HG03039 (cell line): ENCODE data around the gene EFNB1.

Source experiments
- ATAC-seq: cut with Tn5 transposase; IDR thresholded peaks from one replicate; pipeline ENCODE4 v1.9.1; 2021; ENCODE audit warnings: mild to moderate bottlenecking, moderate library complexity; ENCODE audit not compliant: unreplicated experiment

Gene EFNB1

DNA sequence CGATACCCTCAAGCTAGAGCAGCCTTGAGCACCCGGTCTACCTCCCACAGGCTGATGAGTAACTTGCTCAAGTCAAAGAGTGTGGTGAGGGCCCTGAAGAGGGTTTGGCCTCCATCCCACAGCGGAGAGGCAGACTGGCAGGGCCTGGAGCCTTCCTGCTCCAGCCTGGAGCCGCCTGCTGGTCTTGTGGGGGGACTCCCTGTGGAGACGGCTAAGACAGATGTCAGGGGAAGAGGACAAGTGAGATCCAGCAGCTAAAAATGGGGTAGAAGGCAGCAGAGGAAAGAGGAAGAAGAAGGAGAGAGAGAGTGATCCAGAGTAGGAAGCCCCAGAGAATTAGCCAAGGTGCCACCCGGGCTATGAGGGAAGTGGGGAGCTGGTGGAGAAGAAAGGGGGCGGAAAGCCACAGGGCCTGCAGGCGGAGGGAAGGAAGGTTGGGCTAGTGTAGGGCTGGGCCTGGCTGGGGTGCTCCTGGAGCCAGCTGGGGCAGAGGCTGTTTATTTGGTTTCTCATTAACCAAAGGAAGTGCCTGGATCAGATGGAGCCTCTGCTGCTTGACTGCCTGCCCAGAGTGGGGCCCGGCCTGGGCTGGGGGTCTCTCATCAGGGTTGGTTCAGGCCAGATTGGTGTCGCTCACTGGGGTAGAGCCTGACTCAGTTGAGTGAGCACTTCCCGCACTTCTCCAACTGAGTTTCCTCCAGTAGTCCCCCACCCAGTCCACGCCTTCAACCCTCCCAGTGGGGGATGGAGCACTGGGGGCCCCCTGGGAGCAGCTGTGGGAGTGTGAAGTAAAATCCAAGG lies 14.2 kb downstream of the EFNB1 start:
- ATAC-seq: no peak

DNA sequence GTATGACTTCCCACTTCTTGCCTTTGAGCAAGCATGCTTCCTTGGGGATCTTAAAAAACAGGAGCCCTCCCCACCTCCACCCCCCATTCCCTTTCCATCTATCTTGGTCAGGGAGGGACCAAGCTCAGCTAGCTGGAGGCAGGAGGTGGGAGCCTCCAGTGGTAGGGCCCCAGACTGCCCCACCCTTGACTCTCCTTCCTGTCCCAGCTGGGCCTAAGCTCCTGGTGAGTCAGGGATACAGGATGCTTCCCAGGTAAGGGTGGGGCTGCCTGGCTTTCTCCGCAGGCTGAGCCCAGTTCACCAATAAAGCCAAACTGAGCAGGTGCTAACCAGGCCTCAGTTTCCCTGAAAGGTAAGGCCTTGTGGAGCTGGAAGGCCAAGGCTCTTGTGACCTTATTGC lies 15.2 kb downstream of the EFNB1 start:
- ATAC-seq: no peak

DNA sequence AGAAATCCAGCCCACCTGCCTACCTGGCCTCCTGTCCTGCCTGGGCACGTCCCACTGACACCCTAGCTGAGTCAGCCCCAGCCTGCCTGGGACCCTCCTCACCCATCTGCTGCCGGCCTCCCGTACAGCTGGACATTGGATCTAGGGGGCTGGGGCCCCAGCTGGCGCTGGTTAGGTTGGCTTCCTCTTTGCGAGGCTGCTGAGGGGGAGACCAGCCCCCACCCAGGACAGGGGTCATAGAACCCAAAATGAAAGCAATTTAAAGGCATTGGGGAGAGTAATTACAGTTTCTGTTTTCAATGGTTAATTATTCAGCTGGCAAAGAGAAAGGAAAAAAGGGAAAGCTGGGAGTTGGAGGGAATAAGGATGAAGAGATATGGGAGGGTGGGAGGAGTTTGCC lies 15.8 kb downstream of the EFNB1 start:
- no peak for ATAC-seq

DNA sequence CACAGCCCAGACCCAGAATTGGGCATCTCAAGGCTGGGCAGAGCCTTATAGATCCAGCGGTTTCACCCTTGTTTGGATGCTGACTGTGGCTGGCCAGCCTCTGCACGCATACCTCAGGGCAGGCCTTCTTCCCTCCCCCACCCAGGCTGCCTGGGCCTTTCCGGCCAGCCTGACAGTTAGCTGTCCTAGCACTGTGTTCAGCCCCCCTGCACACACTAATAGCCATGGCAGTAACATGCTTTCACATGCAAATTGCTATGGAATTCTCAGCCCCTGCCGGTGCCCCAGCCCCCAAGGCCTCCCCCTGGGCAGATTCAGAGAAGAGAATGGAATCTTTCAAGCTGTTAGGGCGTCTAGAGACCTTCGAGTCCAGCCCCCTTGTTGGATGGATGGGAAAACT lies 17.7 kb downstream of the EFNB1 start:
- ATAC-seq: no peak

DNA sequence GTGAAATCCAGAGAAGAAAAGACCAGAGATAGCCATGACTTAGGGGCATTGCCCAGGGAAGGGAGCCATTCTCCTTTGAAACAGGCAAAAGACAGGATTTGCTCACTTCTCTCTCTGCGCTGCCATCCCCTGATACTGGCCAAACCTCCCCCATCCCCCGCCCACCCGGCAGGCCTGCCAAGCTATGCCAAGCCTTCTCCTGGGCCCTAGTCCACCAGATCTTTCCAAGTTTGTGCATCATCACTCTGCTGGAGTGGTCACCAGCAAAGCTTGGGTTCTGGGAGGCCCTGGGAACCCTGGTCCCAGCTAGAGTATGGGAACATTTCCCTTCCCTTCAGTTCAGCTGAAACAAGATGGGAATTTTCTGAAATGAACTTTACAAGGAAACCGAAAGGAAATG lies 18.4 kb downstream of the EFNB1 start:
- ATAC-seq: no peak

DNA sequence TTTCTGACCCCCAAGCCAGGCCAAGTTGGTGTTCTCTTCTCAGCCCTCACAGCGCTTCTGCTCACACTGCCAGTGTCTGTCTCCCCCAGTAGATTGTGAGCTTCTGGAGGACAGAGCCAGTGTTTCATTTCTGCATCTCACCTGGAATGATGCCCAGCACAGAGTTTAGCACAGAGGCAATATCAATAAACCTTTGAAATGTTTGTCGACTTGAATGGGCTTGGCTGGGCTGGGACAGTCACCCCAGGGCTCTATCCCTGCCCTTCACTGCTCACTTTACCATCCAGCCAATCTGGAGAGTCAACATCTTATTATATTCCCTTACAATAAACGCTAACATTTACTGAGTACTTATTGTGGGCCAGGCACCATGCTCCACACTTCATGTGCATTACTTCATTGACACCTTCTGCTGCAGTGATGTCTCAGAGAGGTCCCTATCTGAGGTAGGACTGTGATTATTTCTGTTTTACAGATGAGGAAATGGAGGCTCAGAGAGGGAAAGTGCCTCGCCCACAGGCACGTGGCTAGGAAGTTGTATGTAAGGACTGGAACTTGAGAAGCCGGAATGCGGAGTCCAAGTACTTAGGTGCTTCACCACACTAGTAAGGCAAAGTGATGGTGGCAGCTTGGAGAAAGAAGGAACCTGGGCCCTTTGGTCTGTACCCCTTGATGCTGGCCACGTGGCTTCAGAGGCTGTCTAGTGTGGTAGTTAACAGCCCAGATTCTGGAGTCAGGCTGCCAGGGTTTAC lies 19.5 kb downstream of the EFNB1 start:
- no peak for ATAC-seq

DNA sequence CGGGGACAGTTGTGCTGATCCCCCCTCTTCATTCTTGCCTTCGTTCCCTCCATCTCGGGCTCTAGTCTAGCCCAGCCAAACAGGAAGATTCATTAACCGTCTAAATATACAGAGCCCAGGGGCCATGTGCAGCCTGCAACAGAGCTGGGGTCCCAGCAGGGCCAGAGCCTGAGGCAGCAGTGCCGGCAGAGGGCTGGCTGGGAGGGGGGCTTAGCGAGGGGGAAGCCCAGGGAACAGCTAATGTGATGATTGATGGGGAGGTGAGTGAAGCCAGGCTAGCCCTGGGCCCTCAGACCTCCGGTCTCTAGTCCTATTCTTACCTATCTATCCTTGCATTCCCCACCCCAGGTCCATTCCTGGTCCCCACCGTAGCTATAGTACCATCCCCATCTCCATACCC lies 22.3 kb downstream of the EFNB1 start:
- ATAC-seq: no peak

DNA sequence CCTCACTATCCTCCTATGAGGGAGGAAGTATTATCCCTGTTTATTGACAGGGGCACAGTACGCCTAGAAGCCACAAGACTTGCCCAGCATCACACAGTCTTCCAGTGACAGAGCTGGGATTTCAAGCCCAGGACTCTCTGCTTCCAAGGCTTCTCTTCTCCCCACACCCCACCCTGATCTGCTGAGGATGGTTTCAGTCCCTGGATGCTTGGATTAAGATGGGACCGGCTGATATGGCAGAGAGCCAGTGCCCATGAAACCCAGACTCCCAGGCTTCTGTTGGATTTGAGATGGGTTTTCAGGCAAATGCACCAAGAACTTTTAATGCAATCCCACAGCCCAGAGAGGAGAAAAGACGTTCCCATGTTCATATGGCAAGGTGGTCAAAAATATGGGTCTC lies 23.2 kb downstream of the EFNB1 start:
- no peak for ATAC-seq

DNA sequence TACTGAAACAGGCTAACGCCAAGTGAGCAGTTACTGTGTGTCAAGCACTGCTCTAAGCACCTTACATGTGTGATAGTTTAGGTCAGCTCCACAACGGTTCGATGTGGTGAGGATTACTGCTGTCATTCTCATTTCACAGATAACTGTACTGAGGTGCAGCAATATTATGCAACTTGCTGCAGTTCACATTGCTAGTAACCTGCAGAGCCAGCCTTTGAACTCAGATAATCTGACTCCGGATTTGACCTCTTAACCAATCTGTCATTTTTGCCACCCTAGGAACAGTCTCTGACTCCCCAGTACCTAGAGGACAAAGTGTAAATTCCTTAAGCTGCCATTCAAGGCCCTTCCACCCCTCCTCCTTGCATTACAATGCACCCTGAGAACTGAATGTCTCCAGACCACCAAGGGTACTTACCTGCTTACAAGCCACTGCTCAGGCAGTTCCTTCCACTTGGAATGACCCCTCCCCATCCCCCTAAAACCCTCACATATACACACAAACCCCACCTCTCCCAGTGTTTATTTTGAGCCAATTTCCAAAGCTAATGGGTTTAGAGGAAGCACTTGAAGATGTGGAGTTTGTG lies 24.9 kb downstream of the EFNB1 start:
- ATAC-seq: no peak

DNA sequence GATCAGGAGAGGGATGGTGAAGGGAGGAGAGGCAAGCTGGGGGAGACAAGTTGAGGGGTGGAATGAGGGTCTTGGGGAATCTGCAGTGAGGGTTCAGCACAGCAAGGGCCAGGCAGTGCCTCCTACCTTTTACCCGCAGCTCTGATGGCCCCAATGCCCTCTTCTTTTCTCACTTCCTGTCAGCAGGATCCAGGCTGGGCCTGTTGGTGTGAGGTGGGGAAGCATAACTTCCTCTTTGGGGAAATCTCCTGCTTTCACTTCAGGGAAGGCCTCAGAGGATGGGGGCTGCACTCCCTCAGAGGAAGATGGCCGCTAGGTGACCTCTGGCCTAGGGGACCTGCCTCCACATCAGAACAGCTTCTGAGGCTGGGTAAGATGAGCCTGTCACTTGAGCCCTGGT lies 36.5 kb downstream of the EFNB1 start:
- no peak for ATAC-seq

DNA sequence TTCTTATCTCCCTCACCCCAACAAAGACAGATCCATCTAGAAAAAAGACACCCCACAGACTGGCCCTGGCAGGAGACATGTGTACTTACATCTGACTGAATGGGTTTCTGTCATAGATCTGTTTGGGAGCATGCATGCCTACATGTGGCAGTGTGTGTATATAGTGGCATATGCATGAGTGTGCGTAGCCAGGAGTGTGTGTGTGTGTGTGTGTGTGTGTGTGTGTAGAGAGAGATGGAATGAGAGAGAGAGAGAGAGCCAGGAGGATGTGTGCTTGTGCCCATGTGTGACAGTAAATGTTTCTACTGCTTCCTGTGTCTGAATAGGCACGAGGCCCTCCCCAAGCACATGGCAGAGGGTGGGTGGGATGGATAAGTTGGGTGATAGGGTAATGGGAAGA lies 37.1 kb downstream of the EFNB1 start:
- no peak for ATAC-seq

DNA sequence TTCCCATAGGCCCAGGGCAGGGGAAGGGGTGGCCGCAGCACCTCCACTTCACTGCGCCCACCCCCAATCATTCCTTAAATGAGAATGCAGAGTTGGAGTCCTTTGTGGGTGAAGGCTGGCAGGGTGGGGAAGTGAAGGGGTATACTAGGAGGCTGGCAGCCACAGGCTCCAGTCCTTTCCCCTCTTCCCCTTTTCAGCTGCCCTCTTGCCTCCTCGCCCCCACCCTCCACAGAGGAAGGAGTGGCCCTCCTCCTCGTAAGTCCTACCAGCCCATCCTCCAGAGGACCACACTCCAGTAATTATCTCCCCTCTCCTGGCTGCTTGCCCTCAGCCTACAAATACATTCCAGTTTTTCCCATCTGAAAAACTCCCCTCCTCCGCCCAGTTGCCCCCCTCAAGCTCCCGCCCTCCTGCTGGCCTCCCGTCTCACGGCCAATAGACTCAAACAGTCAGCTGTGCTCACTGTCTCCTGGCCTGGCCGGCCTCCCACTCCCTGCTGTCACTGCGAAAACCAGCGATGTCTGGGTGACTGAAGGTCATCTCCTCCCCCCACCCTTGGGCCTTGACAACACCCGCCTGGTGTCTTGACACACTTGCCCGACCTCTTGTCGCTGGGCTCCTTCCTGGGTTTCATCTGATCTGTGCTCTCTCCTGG lies 38.8 kb downstream of the EFNB1 start:
- ATAC-seq: no peak

DNA sequence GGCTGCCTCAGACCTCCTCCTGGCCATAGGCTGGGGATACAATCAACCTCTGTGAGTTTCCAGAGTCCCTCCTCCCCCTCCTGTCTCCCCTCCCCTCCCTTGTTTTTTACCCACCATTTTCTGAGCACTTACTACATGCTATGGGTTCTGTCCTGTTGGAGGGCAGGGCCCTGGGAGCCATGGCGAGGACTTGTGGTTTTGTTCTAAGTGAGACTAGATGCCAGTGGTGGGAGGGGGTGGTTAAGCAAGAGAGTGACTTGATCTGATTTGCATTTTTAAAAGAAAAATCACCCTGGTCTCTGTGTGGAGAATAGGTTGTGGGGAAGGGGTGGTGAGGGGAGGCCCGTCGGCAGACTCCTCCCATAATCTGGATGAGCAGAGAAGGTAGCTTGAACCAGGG lies 39.5 kb downstream of the EFNB1 start:
- no peak for ATAC-seq

DNA sequence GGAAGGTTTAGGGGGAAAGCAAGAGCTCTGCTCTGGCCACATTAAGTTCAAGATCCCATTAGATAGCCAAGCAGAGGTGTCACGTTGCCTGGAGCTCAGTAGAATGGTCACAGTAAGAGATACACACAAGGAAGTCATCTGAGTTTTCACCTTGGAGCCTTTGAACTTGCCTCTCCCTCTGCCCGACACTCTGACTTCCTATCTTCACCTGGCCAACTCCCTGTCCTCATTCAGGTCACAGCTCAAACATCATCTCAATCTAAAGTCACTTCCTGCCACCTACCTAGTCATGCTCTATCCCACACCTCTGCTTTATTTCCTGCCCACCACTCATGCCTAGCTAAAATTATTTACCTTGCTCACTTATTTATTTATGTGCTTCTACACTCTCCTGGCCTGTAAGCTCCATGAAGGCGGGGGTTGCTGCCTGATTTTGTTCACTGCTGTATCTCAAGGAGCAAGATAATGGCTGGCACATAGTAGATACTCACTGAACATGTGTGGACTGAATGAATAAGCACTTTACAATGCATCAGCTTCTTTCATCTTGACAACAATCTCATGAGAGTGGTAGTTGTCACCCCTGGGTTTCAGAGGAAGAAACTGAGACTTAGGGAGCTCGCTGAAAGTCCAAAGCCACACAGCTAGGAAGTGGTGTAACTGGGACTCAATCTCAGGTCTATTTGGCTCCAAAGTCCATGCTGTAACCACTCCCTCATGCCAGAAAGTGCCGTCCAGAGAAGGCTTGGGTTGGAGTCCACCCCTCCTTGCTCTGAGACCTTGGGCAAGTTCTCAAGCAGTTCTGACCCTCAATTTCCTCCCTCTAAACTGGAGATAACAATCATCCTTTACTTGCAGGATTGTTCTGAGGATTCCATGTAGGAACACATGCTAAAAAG lies 40.3 kb downstream of the EFNB1 start:
- no peak for ATAC-seq

DNA sequence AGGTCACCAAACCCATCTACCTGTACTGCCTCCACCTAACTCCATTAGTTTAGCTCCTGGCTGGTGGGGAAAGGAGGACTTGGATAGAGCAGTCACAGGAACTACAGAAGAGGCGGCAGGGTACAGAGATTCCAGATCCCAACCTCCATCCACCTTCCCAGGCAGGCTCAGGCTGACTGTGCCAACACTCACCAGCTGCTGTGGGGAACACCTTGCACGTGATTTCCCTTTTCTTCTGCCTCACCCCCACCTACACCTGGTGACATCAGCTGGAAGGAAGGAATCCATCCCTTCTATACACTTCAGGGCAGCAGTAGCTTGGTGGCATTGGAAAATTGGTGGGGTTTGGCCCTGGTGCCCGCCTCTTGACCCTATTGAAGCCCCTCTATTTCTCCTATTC lies 41.5 kb downstream of the EFNB1 start:
- ATAC-seq: no peak

DNA sequence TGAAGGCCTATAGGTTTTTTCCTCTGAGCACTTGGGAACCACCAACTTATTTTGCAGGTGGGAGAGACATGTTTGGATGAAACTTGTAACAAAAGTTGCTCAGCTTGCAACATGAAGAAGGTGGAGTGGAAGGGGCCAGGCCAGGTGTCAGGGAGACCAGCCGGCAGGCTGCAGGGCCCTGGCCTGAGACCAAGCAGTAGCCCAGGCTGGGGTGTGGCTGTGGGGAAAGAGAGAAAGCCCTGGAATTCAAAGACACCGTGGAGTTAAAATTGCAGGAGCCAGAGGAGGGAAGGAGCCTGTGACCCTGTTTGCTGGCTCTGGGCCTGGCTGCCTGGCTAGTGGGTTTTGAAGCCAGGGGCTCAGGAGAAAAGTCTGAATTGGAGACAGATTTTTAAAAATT lies 43.4 kb downstream of the EFNB1 start:
- no peak for ATAC-seq

DNA sequence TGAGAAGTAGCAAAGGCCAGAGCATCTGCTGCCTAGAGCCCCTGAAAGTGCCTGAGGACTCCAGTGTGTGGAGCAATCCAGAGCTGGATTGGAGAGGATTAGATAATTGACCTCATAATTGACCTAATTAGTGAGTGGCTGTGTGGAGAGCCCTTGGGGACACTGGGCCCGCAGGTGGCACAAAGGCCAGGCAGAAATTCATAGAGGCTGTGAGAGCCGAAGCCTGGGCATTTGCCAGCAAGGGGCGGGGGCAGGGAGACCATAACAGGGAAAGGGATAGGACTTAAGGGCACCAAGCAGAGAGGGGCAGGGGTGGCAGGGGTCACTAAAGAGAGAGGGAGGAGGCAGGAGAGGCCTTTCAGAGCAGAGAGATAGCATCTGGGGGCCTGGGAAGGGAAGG lies 45.3 kb downstream of the EFNB1 start:
- ATAC-seq: no peak

DNA sequence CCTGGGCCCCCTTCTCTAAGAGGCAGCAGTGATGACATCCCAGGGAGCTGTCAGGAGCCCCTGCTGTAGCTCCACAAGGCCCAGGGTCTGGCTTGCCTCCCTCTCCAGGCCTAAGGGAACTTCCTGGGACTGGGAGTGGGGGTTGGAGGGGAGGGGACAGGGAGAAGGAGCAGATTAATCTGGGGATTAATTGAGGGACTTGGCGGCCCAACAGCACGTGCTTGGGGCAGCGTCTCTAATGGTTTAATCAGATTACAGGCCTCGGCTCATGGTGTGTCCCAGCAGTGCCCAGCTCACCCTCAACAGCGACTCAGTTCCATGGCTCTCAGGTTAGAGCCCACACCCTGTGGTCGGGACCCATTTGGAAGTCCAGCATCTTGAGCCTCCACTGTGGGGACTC lies 47.9 kb downstream of the EFNB1 start:
- ATAC-seq: no peak

DNA sequence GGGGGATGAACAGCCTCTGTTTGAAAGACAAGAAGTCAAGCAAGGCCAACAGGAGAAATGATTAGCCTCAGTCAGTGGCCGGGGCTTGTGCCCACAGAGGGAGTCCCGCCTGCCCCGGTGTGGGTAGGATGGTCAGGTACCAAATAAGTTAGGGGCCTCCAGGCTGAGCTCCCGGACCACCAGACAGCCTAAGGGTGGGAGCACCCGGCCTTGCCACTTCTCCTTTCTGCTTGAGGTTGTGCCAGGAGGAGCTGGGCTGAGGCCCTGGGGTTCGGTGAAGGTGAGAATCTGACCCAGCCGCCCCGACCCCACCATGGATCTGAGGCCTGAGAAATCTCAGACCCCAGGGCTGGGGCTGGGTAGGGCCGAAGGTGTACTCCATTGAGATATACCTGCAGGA lies 48.8 kb downstream of the EFNB1 start:
- no peak for ATAC-seq

DNA sequence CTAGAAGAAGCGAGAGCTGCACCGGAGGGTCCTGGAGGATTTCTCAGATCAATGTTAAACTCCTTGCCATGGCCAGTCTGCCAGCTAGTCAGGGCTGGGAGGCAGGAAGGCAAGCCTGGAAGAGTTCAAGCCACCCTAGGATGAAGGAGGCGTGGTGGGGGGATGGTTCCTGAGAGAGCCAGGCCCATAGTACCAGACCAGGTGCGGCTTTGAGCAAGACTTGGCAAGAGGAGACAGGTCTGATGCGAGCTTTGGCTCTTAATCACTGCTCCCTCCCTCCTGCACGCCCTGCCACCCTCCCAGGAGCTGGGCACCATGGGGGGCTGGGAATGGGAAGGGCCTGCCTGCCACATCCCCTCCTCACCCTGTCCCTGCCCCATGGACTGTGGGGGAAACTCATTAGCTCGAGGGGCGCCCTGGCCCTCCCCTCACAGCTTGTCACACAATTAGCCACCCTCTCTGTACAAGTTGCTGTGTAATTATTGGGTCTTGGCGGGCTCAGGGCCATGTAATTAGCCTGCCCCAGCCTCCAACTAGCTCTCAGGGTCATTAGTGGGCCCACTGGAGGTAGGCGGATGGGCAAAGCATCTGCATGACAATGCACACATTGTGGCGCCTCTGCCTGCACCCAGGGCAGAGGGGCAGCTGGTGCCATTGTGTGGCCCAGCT lies 50.3 kb downstream of the EFNB1 start:
- ATAC-seq: no peak
